HepG2 (cell line): Measurements from ENCODE around the gene SPAG7. TPM values are rescaled to one million over a fixed set of nuclear protein-coding genes. Genes with fewer than 3 reads are reported as not detected.

Experiments
- ATF7-NPFF ChIP-seq: sonication (generic); formaldehyde crosslinking; IDR thresholded peaks from 2 replicates; pipeline ENCODE4 v1.8.1; 2023; ENCODE audit warnings: mild to moderate bottlenecking, low read depth, missing genetic modification reagents, moderate library complexity
- CBX1 ChIP-seq: IDR thresholded peaks from one replicate; pipeline ENCODE4 v1.6.1; 2016; ENCODE audit warnings: antibody characterized with exemption, low read depth
- DNMT3B ChIP-seq: conservative IDR thresholded peaks from 2 replicates; pipeline ENCODE4 v1.6.1; 2016; ENCODE audit warnings: missing biosample characterization, control low read depth
- GABPB1 ChIP-seq: IDR thresholded peaks from 2 replicates; pipeline ENCODE4 v1.6.1; 2016; ENCODE audit warnings: mild to moderate bottlenecking, missing genetic modification reagents, moderate library complexity, missing compliant biosample characterization
- HES4 ChIP-seq: sonication (generic); formaldehyde crosslinking; IDR thresholded peaks from 2 replicates; pipeline ENCODE4 v1.9.0; 2021; ENCODE audit warnings: mild to moderate bottlenecking, missing genetic modification reagents, borderline replicate concordance
- ZNF570 ChIP-seq: sonication (generic); formaldehyde crosslinking; IDR thresholded peaks from 2 replicates; pipeline ENCODE4 v1.4.0; 2020; ENCODE audit warnings: mild to moderate bottlenecking, missing genetic modification reagents, borderline replicate concordance
- polyA plus RNA-seq, 8 experiments: library from polyadenylated mRNA; depleted of rRNA in 3 of 8; stranded (reverse) in 7 of 8; unstranded in 1 of 8; fragments of >200 nt; fragmentation: Illumina TruSeq in 4 of 8; extraction: Trizol in 4 of 8; gene quantifications; 2 replicates each; pipeline versions ENCODE4 v1.2.1 to v1.2.3, GENCODE V29; 2011 to 2016; ENCODE audit warnings: low read depth in 4 of 8, missing spikeins in 1 of 8, mixed read lengths in 1 of 8; ENCODE audit not compliant: insufficient read depth in 1 of 8
- total RNA-seq, 5 experiments: library from RNA; depleted of rRNA; stranded (reverse); fragments of >200 nt; fragmentation: Illumina TruSeq; extraction: Trizol; gene quantifications; 2 replicates each; pipeline ENCODE4 v1.2.3, GENCODE V29; 2016; ENCODE audit warnings: low read depth in 1 of 5
- TF ChIP-seq, protein P1 (sequence below): sonication (generic); formaldehyde crosslinking; IDR thresholded peaks from 2 replicates; pipeline ENCODE4 v1.8.0; 2022; ENCODE audit warnings: missing genetic modification reagents, low read depth, mild to moderate bottlenecking, borderline replicate concordance
- TF ChIP-seq, protein P2 (sequence below): sonication (generic); formaldehyde crosslinking; IDR thresholded peaks from 2 replicates; pipeline ENCODE4 v1.9.0; 2021; ENCODE audit warnings: missing genetic modification reagents, borderline replicate concordance
- TF ChIP-seq, protein P3 (sequence below): sonication (generic); formaldehyde crosslinking; IDR thresholded peaks from 2 replicates; pipeline ENCODE4 v1.5.0; 2020; ENCODE audit warnings: mild to moderate bottlenecking, missing genetic modification reagents, borderline replicate concordance

SPAG7 gene
- total and polyA plus RNA-seq, 2 of the 13 experiments (the other 11 are each of a cell fraction or from before 2014, with no cell fraction given), result 51.0 to 59.0 TPM

GRCh38 chr17:4940555-4941318 lies 26.9 kb downstream of the SPAG7 start (continued):
- TF ChIP-seq CBX1 (no peak), DNMT3B (CRISPR knock-in tag) (no peak), ZNF570 (CRISPR knock-in tag) (no peak), GABPB1 (CRISPR knock-in tag) (peak; percentile 44; the same call in 1 of the 2 replicates), ATF7-NPFF (CRISPR knock-in tag) (0 out of 2 replicates have a peak, but pooled peaks have one; percentile 45), HES4 (0 out of 2 replicates have a peak, but pooled peaks have one; percentile 19)
- TF ChIP-seq, protein P1, sequence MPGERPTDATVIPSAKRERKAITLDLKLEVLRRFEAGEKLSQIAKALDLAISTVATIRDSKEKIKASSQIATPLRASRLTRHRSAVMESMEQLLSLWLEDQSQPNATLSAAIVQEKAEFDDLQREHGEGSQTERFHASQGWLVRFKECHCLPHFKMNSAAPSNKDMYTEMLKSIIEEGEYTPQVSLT, result no peak
- TF ChIP-seq, protein P2, sequence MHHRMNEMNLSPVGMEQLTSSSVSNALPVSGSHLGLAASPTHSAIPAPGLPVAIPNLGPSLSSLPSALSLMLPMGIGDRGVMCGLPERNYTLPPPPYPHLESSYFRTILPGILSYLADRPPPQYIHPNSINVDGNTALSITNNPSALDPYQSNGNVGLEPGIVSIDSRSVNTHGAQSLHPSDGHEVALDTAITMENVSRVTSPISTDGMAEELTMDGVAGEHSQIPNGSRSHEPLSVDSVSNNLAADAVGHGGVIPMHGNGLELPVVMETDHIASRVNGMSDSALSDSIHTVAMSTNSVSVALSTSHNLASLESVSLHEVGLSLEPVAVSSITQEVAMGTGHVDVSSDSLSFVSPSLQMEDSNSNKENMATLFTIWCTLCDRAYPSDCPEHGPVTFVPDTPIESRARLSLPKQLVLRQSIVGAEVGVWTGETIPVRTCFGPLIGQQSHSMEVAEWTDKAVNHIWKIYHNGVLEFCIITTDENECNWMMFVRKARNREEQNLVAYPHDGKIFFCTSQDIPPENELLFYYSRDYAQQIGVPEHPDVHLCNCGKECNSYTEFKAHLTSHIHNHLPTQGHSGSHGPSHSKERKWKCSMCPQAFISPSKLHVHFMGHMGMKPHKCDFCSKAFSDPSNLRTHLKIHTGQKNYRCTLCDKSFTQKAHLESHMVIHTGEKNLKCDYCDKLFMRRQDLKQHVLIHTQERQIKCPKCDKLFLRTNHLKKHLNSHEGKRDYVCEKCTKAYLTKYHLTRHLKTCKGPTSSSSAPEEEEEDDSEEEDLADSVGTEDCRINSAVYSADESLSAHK (CRISPR knock-in tag), result no peak
- TF ChIP-seq, protein P3, sequence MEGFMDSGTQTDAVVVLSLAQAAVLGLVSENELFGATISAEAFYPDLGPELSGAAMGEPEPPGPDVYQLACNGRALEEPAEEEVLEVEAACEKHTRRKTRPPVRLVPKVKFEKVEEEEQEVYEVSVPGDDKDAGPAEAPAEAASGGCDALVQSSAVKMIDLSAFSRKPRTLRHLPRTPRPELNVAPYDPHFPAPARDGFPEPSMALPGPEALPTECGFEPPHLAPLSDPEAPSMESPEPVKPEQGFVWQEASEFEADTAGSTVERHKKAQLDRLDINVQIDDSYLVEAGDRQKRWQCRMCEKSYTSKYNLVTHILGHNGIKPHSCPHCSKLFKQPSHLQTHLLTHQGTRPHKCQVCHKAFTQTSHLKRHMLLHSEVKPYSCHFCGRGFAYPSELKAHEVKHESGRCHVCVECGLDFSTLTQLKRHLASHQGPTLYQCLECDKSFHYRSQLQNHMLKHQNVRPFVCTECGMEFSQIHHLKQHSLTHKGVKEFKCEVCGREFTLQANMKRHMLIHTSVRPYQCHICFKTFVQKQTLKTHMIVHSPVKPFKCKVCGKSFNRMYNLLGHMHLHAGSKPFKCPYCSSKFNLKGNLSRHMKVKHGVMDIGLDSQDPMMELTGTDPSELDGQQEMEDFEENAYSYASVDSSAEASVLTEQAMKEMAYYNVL, result no peak
